Measurements from ENCODE around the gene GABRA5. TPM values are rescaled to one million over a fixed set of nuclear protein-coding genes. Genes with fewer than 3 reads are reported as not detected.

GABRA5 gene
- polyA plus RNA-seq, 1 donor from 2014 or later = 25.3 TPM

GRCh38 chr15:26838742-26839460 lies 28.0 kb upstream of the GABRA5 start:
- Histone ChIP-seq H3K9me2 (ENCODE audit: insufficient read depth, low read length) (no peaks in the 10 kb centered on the region), H4K20me1 (ENCODE audit: insufficient read depth) (no peaks in the 10 kb centered on the region), H3K36me3 (ENCODE audit: insufficient read depth, low read length) (no peaks in the 10 kb centered on the region), H2AFZ (ENCODE audit: low read depth, low read length) (no peak overlapping the region), H3K9ac (ENCODE audit: low read length) (no peak overlapping the region), H3K4me3 (ENCODE audit: low read length) (no peak overlapping the region), H3K4me2 (ENCODE audit: low read length) (no peak overlapping the region), H3K79me2 (replicated peaks; ENCODE audit: insufficient read depth, low read length) (no peaks in the 10 kb centered on the region), H3F3A (ENCODE audit: insufficient read depth, low read length, poor library complexity, severe bottlenecking) (no peaks in the 10 kb centered on the region), H3K9me3 (ENCODE audit: low read length) (peaks cover 5% of the 10 kb centered on the region), H3K27ac (ENCODE audit: low read length) (no peak overlapping the region), H3K27me3 (ENCODE audit: insufficient read depth, low read depth, low read length) (no peaks in the 10 kb centered on the region)
- TF ChIP-seq EP300 (conservative IDR thresholded peaks at IDR 0.05; ENCODE audit: poor library complexity, severe bottlenecking) (no peak), EZH2 (IDR thresholded peaks at IDR 0.05; ENCODE audit: borderline replicate concordance, insufficient read depth, low read length, poor library complexity, severe bottlenecking) (no peak), MXI1 (conservative IDR thresholded peaks at IDR 0.05; ENCODE audit: poor library complexity, severe bottlenecking) (no peak), RAD21 (conservative IDR thresholded peaks at IDR 0.05) (no peak), SMC3 (conservative IDR thresholded peaks at IDR 0.05; ENCODE audit: poor library complexity) (no peak), POLR2AphosphoS5 (IDR thresholded peaks at IDR 0.05) (no peak), TAF1 (IDR thresholded peaks at IDR 0.05; ENCODE audit: low read depth) (no peak)
- TF ChIP-seq, protein P1, sequence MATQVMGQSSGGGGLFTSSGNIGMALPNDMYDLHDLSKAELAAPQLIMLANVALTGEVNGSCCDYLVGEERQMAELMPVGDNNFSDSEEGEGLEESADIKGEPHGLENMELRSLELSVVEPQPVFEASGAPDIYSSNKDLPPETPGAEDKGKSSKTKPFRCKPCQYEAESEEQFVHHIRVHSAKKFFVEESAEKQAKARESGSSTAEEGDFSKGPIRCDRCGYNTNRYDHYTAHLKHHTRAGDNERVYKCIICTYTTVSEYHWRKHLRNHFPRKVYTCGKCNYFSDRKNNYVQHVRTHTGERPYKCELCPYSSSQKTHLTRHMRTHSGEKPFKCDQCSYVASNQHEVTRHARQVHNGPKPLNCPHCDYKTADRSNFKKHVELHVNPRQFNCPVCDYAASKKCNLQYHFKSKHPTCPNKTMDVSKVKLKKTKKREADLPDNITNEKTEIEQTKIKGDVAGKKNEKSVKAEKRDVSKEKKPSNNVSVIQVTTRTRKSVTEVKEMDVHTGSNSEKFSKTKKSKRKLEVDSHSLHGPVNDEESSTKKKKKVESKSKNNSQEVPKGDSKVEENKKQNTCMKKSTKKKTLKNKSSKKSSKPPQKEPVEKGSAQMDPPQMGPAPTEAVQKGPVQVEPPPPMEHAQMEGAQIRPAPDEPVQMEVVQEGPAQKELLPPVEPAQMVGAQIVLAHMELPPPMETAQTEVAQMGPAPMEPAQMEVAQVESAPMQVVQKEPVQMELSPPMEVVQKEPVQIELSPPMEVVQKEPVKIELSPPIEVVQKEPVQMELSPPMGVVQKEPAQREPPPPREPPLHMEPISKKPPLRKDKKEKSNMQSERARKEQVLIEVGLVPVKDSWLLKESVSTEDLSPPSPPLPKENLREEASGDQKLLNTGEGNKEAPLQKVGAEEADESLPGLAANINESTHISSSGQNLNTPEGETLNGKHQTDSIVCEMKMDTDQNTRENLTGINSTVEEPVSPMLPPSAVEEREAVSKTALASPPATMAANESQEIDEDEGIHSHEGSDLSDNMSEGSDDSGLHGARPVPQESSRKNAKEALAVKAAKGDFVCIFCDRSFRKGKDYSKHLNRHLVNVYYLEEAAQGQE (IDR thresholded peaks at IDR 0.05; ENCODE audit: borderline replicate concordance) = no peak
- TF ChIP-seq, protein P2, sequence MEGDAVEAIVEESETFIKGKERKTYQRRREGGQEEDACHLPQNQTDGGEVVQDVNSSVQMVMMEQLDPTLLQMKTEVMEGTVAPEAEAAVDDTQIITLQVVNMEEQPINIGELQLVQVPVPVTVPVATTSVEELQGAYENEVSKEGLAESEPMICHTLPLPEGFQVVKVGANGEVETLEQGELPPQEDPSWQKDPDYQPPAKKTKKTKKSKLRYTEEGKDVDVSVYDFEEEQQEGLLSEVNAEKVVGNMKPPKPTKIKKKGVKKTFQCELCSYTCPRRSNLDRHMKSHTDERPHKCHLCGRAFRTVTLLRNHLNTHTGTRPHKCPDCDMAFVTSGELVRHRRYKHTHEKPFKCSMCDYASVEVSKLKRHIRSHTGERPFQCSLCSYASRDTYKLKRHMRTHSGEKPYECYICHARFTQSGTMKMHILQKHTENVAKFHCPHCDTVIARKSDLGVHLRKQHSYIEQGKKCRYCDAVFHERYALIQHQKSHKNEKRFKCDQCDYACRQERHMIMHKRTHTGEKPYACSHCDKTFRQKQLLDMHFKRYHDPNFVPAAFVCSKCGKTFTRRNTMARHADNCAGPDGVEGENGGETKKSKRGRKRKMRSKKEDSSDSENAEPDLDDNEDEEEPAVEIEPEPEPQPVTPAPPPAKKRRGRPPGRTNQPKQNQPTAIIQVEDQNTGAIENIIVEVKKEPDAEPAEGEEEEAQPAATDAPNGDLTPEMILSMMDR (IDR thresholded peaks at IDR 0.05; ENCODE audit: poor library complexity, severe bottlenecking) = no peak

- Histone ChIP-seq H3K4me2 (ENCODE audit: low read length) (no peak overlapping the region), H2AFZ (ENCODE audit: low read depth, low read length) (no peak overlapping the region), H3K9ac (ENCODE audit: low read length) (no peak overlapping the region), H3K9me3 (ENCODE audit: low read length) (peaks cover 5% of the 10 kb centered on the region), H3K27ac (ENCODE audit: low read length) (no peak overlapping the region), H3K27me3 (ENCODE audit: insufficient read depth, low read depth, low read length) (no peaks in the 10 kb centered on the region), H3K79me2 (replicated peaks; ENCODE audit: insufficient read depth, low read length) (no peaks in the 10 kb centered on the region), H3K4me3 (ENCODE audit: low read length) (no peak overlapping the region), H3K9me2 (ENCODE audit: insufficient read depth, low read length) (no peaks in the 10 kb centered on the region), H4K20me1 (ENCODE audit: insufficient read depth) (no peaks in the 10 kb centered on the region), H3K36me3 (ENCODE audit: insufficient read depth, low read length) (no peaks in the 10 kb centered on the region), H3F3A (ENCODE audit: insufficient read depth, low read length, poor library complexity, severe bottlenecking) (no peaks in the 10 kb centered on the region)
- TF ChIP-seq, protein P2 (IDR thresholded peaks at IDR 0.05; ENCODE audit: poor library complexity, severe bottlenecking) = no peak
- TF ChIP-seq, protein P1 (IDR thresholded peaks at IDR 0.05; ENCODE audit: borderline replicate concordance) = no peak
- TF ChIP-seq RAD21 (conservative IDR thresholded peaks at IDR 0.05) = no peak
- no peak for TF ChIP-seq TAF1 (IDR thresholded peaks at IDR 0.05; ENCODE audit: low read depth)
- TF ChIP-seq EZH2 (IDR thresholded peaks at IDR 0.05; ENCODE audit: borderline replicate concordance, insufficient read depth, low read length, poor library complexity, severe bottlenecking) = no peak
- no peak for TF ChIP-seq EP300 (conservative IDR thresholded peaks at IDR 0.05; ENCODE audit: poor library complexity, severe bottlenecking)
- TF ChIP-seq MXI1 (conservative IDR thresholded peaks at IDR 0.05; ENCODE audit: poor library complexity, severe bottlenecking) = no peak
- TF ChIP-seq POLR2AphosphoS5 (IDR thresholded peaks at IDR 0.05) = no peak
- TF ChIP-seq SMC3 (conservative IDR thresholded peaks at IDR 0.05; ENCODE audit: poor library complexity) = no peak
Measured at GRCh38 chr15:26841514-26841913, 25.3 kb upstream of the GABRA5 start.

Data from neural cell (in vitro differentiated cells).